GM20431 (cell line): ENCODE results near the gene STK32B.
"Not testable (repeated sequence)": the region's sequence is repeated elsewhere in the genome, so short reads cannot be mapped to it uniquely, and the experiment has no call there.

Experiments
- in situ Hi-C: fragments of 300-500 bp; cut with MseI, MboI; formaldehyde crosslinking; loops from one replicate; pipeline ENCODE4 v1.15.0; 2020; ENCODE audit warnings: low sequenced_read_pairs; ENCODE audit not compliant: unreplicated experiment

The STK32B gene

DNA sequence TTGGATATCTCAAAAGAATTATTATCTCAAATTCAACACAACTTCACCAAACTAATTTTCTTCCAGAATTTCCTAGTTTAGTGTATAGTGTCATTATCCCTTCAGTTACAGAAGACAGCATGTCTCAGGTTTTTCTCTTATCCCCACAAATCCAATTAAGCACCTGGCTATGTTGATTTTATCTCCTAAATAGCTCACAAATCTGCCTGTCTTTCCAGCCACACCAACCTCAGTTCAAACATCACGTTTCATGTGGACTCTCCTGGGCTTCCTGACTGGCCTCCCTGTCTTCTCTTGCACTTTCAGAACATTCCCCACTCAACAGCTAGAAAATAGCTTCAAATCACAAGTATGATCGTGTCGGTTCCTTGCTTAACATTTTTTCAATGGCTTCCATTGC lies 14.8 kb downstream of the STK32B start:
- in situ Hi-C loops = no loop called here

- in situ Hi-C loops = not testable (repeated sequence)
These were observed 15.7 kb downstream of the STK32B start for GRCh38 chr4:5066968-5067367.

DNA sequence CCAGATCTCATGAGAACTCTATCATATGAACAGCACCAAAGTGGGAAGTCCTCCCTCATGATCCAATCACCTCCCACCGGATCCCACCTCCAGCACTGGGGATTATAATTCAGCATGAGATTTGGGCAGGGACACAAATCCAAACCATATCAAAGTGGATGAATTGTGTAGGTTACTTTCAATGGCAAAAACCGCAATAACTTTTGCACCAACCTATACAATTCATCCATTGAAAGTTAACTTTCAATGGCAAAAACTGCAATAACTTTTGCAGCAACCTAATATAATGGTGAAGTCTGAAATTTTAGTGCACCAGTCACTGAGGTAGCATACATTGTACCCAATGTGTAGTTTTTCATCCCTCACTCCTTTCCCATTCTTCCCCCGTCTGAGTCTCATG lies 16.6 kb downstream of the STK32B start:
- in situ Hi-C loops = no loop called here

DNA sequence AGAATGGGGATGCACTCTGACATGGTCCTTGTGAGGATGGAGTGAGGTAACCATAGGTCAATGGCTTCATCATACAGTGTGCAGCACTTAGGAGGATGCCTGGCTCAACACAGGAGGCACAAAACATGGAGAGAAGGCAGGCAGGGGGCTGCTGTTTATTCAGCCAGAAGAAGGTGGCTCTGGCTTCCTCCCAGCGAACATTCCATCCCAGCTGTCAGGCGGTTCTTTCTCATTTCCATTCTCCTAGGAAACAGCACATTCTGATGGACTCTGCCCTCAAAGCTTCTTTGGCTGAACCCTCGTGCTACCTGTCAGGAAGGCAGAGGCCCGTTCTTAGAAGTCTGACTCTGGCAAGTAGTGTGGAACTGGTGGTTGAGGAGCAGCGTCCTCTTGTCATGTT lies 18.6 kb downstream of the STK32B start:
- in situ Hi-C loops = no loop called here

DNA sequence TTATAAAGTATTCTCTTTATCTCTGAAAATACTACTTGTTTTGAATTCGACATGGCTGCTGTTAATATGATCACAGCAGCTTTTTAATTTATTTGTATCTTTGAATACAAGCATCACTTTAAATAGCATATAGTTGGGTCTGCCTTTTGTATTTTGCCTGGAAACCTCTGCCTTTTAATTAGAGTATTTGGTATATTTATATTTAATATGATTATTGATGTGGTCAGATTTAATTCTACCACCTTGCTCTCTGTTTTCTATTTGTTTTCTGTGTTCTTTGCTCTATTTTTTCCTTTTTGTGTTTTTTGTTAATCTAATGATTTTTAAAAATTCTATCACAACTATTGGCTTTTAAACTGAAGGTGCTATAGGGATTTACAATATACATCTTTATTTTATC lies 21.7 kb downstream of the STK32B start:
- in situ Hi-C loops = no loop called here

DNA sequence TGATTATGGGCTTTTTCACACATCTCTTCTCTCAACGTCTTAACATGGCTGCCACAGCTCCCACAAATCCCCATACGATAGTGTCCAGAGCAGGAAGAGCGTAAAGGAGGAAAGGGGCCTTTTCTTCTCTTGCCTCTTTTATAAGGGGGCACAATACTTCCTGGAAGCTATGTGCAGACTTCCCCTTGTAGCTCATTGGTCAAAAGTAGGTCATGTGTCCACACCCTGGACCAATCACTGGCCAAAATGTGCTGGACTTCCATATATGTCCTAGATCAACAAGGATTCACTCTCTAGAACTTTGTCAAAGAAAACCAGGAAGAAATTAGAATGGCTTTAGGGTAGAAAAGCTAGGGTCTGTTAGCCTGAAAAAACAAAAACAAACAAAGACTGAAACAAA lies 26.7 kb downstream of the STK32B start:
- in situ Hi-C loops = no loop called here

GRCh38 chr4:5079581-5079980 lies 28.3 kb downstream of the STK32B start:
- in situ Hi-C loops = no loop called here

GRCh38 chr4:5081441-5081999 lies 30.2 kb downstream of the STK32B start:
- in situ Hi-C loops = no loop called here

DNA sequence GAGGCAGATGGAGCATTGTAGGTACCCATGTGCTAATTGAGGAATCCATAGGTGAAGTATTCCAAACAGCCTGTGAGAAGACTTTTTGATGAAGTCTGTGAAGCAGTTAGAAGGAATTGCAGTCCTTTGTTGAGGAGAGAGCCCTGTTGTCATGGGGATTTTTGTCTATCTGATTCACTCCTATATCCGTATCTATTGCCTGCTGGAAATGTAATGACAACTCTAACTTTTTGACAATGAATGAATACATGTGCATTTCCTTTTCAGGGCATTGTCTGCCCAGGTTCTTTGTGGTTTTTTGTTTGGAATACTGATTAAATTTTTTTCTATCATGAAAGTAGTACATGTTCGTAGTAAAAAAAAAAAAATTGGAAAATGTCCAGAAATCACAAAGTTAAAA lies 31.1 kb downstream of the STK32B start:
- in situ Hi-C loops = no loop called here

GRCh38 chr4:5084911-5085475 lies 33.7 kb downstream of the STK32B start:
- in situ Hi-C loops = no loop called here

DNA sequence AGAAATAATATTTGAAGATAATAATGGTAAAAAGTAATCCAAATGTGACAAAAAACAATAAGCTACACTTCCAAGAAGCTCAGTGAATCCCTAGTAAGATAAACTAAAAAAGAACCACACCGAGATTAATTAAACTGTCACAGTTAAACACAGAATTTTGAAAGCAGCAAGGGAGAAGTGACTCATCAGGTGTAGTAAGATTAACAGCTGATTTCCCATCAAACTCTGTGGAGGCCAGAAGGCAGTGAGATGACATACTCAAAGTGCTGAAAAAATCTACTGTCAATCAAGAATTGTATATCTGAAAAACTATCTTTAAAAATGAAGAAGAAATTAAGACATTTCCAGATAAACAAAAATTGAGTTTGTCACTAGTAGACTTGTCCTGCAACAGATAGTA lies 35.3 kb downstream of the STK32B start:
- in situ Hi-C loops = no loop called here

DNA sequence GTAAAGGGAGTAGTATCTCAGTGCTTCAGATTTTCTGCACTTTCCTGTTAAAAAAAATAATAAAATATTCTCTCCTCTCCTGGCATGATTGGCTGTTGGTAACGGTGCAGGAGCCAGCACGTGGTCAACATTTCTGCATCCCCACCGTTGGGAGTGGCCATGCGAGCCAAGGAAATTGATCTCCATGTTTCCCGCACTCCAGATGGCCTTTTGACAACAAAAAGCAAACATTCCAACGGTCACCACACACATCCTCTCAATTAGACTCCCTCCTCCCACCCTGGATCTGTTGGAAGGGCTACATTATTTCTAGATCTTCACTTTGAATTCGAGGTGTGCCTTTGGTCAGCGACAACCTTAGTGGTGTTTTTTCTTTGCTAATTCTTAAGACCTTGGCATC lies 45.0 kb downstream of the STK32B start:
- in situ Hi-C loops = no loop called here

DNA sequence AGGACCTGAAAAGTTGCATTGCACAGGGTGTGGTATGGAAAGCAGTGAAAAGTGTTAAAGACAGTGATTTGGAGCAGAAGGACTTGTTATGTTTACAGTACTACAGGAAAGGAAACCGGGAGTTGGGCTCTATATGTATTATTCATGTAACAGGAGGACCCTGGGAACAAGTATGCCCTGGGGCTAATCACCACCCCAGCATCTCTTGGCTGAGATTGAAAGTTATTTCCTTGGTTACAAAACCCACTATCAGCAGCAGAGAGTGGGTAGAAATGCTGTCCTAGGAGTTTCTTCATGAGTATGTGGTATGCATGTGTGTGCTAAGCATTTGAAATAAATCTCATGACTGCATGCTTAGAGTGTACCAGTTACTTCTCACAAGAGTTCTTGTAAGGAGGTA lies 46.9 kb downstream of the STK32B start:
- in situ Hi-C loops = no loop called here

GRCh38 chr4:5100336-5100735 lies 49.1 kb downstream of the STK32B start:
- in situ Hi-C loops = no loop called here

- in situ Hi-C loops = no loop called here
These were observed 49.7 kb downstream of the STK32B start for GRCh38 chr4:5100986-5101385.

DNA sequence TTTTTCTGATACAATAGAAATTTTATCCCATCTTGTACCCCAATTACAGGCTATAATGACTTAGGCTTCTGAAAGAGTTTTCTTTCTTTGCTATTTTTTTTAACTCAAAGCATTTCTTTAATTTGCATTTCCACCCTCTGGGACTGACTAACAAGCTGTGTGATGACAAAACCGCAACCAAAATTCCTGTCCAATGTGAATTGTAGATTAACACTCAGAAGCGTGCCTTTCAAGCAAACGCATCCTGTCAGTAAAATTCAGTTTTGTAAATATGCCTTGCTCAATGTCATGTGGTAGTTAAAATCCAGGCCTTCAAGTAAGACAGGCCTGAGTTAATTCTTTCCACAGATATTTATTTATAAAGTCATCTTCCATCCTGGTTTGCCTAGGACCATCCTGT lies 50.3 kb downstream of the STK32B start:
- in situ Hi-C loops = no loop called here

GRCh38 chr4:5110901-5111300 lies 59.6 kb downstream of the STK32B start:
- in situ Hi-C loops = no loop called here

GRCh38 chr4:5112333-5113095 lies 61.2 kb downstream of the STK32B start:
- in situ Hi-C loops = no loop called here

DNA sequence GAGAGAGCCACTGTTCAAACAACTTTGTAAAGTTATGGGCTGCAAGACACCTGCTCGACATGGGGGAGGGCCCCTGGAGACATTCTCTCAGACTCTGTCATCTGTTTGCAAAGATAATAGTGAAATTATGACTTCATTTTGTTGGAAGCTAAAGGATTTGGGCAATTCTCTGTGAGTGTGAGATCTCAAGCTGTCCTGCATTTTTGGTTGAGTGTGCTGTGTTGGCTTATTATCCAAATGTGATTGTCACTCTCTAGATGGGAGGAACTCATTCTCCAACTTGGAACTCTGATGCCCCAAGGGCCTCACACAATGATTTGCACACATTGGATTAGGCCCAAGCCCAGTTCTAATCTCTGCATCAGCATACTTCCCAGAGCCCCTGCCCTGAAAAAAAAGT lies 63.7 kb downstream of the STK32B start:
- in situ Hi-C loops = no loop called here

- in situ Hi-C loops = no loop called here
These were observed 67.0 kb downstream of the STK32B start for GRCh38 chr4:5118091-5118786.
